Cardiac muscle cell (in vitro differentiated cells and primary cell): ENCODE measurements around the gene GLB1L3. TPM values are rescaled to one million over a fixed set of nuclear protein-coding genes. Genes with fewer than 3 reads are reported as not detected.
A peak's percentile ranks its signal among the peaks of the same experiment; 100 is the strongest.

Experiments
- DNase-seq, 2 donors: peaks; one replicate each; pipeline versions ENCODE4 v3.0.0 to v3.0.0-alpha.2; 2010 to 2017; ENCODE audit warnings: low read depth in 1 of 2, low spot score in 1 of 2
- H3K27ac ChIP-seq: fragments of 200-600 bp; sonication (generic); 2 replicates; pipeline ENCODE4 v1.5.1; 2016
- H3K27me3 ChIP-seq: fragments of 200-600 bp; sonication (generic); 2 replicates; pipeline ENCODE4 v1.6.0; 2016; ENCODE audit warnings: control low read depth
- H3K36me3 ChIP-seq: fragments of 200-600 bp; sonication (generic); 2 replicates; pipeline ENCODE4 v1.5.1; 2016; ENCODE audit warnings: control low read depth
- H3K4me1 ChIP-seq: fragments of 200-600 bp; sonication (generic); 2 replicates; pipeline ENCODE4 v1.8.1; 2017; ENCODE audit warnings: low read depth, mild to moderate bottlenecking, mixed run types
- H3K4me3 ChIP-seq: fragments of 200-600 bp; sonication (generic); 2 replicates; pipeline ENCODE4 v1.5.1; 2016; ENCODE audit warnings: mild to moderate bottlenecking
- H3K9me3 ChIP-seq: fragments of 200-600 bp; sonication (generic); 2 replicates; pipeline ENCODE4 v1.5.1; 2017; ENCODE audit warnings: low read depth, mild to moderate bottlenecking, control low read depth
- polyA plus RNA-seq: library from polyadenylated mRNA; unstranded; fragments of >200 nt; fragmentation: Nextera tagmentation; extraction: Ambion mirVana; gene quantifications from 2 replicates; pipeline ENCODE4 v1.2.1, GENCODE V29; 2016
- total RNA-seq: library from RNA; depleted of rRNA; stranded (reverse); fragments of >200 nt; gene quantifications from 2 replicates; pipeline ENCODE4 v1.2.3, GENCODE V29; 2016
- TF ChIP-seq, protein P1 (sequence below): IDR thresholded peaks from 2 replicates; pipeline ENCODE4 v1.5.1; 2012; ENCODE audit warnings: low read depth, mild to moderate bottlenecking, low read length

Gene GLB1L3
- total and polyA plus RNA-seq, 2 experiments from 2014 or later = not detected

DNA sequence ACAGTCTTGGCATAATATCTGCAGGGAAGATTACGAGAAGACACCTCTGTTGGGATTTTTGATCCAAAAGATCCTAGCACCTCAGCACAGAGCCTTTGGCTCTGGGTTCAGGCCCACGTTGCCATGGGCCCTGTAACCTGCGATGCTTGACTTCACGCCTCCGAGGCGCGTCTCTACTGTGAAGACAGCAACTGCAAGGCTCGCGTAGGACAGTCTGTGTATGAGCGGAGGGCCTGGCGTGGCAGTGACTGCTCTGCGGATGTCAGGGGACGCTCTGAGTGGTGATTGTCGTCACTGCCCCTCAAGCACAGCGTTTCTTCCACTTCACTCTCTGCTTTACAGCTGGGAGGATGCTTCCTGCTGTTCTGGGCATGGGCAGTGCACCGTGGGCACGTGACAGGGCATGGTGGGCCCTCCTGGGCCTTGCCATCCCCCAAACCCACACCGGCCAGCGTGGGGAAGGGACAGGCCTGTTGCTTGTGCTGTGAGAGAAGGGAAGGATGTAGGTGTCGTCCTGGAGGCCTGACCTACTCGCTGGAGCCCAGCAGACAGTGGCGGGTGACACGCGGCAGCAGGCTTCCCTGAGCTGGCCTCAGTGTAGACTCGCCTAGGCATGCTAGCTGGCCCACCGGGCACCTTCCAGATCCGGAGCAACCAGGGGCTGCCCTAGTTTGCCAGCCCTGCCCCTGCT is 82.1 kb downstream of the GLB1L3 start:
- Histone ChIP-seq H3K36me3 (no peaks in the 10 kb centered on the region), H3K4me1 (no peaks in the 10 kb centered on the region), H3K27ac (no peak overlapping the region), H3K27me3 (no peaks in the 10 kb centered on the region), H3K9me3 (no peaks in the 10 kb centered on the region), H3K4me3 (no peak overlapping the region)
- DNase-seq = no peak
- TF ChIP-seq, protein P1, sequence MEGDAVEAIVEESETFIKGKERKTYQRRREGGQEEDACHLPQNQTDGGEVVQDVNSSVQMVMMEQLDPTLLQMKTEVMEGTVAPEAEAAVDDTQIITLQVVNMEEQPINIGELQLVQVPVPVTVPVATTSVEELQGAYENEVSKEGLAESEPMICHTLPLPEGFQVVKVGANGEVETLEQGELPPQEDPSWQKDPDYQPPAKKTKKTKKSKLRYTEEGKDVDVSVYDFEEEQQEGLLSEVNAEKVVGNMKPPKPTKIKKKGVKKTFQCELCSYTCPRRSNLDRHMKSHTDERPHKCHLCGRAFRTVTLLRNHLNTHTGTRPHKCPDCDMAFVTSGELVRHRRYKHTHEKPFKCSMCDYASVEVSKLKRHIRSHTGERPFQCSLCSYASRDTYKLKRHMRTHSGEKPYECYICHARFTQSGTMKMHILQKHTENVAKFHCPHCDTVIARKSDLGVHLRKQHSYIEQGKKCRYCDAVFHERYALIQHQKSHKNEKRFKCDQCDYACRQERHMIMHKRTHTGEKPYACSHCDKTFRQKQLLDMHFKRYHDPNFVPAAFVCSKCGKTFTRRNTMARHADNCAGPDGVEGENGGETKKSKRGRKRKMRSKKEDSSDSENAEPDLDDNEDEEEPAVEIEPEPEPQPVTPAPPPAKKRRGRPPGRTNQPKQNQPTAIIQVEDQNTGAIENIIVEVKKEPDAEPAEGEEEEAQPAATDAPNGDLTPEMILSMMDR = no peak

DNA sequence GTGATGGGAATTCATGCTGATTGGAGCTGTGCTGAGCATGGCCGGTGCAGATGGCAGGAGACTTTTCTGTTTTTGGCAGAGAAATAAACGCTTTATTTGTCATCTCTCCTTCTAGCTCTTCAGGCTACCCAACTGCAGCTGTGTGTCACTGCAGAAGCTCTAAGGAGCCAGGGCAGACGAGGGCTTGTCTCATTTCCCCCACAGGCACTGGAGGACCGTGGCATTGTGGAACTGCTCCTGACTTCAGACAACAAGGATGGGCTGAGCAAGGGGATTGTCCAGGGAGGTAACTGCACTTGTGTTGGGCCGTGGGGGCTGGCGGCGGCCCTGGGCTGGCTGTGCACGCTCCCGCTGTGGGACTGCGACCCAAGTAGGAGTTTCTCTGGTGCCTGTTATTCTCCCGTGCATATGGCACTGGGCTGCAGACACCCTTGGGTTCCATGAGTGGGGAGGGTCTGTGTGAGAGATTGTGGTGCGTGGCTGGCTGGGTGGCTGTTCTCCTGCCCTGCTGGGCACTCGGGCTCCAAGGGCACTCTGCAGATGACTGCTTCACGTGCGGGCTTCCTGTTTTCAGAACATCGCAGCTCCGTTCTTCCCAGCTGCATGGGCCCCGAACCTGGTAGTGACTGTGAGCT is 82.8 kb downstream of the GLB1L3 start:
- Histone ChIP-seq H3K4me3 (no peak overlapping the region), H3K36me3 (no peaks in the 10 kb centered on the region), H3K9me3 (no peaks in the 10 kb centered on the region), H3K27ac (no peak overlapping the region), H3K27me3 (no peaks in the 10 kb centered on the region), H3K4me1 (no peaks in the 10 kb centered on the region)
- TF ChIP-seq, protein P1 = no peak
- DNase-seq = no peak

DNA sequence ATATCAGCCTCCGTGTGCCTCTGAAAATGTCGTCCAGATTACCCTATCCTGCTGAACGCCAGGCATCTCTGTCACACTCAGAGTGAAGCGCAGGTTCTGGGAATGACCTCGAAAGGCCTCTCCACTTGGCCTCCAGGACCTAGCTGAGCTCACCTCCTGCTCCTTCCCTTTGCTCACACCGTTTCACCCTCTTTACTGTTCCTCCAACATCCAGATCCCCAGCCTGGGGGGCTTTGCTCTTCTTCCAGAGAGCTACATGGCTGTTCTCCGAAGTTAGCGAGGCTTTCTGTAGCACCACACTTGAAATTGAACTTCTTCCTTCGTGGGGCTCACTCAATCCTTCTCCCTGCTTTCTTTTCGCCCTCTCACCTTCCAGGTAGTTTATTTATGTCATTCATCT is 83.5 kb downstream of the GLB1L3 start:
- DNase-seq = no peak
- H3K4me3 ChIP-seq = no peak overlapping the region
- no peaks in the 10 kb centered on the region for H3K4me1 ChIP-seq
- TF ChIP-seq, protein P1 = no peak
- no peak overlapping the region for H3K27ac ChIP-seq
- H3K36me3 ChIP-seq = no peaks in the 10 kb centered on the region
- no peaks in the 10 kb centered on the region for H3K9me3 ChIP-seq
- H3K27me3 ChIP-seq = no peaks in the 10 kb centered on the region

DNA sequence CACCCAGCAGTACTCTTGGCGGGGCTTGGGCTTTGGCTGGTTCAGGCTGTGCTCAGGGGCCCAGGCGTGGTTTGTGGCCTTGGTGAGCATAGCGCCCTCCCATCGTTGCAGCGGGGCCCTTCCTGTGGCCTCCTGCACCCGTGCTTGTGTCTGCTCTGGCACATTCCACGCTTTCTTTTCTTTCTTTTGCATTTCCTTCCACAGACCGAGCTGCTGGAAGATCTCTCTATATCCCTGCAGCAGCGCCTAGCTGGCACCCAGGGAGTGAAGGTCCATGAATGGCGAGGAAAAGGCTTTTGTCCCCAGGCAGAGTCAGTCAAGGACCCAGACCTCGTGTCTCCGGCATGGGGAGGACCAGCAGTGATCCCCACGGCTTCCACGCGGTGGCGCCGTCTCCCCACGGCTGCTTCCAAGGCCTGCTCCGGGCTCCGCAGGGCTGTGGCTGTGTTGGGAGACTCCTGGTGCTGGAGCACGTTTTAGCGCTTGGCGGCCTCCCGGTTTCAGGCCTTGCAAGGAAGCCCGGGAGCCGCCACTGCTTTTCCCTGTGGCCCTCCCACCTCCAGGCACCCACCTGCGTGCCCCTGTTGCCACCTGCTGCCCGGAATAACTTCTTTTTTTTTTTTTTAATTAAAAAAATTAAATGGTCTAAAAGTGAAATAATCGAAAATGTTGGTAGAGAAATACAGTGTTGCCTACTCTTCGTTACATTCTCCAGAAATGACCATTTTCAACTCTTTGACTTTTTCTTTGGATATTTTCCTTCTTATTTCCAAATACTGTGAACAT is 84.1 kb downstream of the GLB1L3 start:
- Histone ChIP-seq H3K27me3 (no peaks in the 10 kb centered on the region), H3K4me1 (no peaks in the 10 kb centered on the region), H3K9me3 (no peaks in the 10 kb centered on the region), H3K4me3 (no peak overlapping the region), H3K36me3 (no peaks in the 10 kb centered on the region), H3K27ac (no peak overlapping the region)
- DNase-seq = peak; percentile 78 to 88
- TF ChIP-seq, protein P1 = peak; percentile 86

DNA sequence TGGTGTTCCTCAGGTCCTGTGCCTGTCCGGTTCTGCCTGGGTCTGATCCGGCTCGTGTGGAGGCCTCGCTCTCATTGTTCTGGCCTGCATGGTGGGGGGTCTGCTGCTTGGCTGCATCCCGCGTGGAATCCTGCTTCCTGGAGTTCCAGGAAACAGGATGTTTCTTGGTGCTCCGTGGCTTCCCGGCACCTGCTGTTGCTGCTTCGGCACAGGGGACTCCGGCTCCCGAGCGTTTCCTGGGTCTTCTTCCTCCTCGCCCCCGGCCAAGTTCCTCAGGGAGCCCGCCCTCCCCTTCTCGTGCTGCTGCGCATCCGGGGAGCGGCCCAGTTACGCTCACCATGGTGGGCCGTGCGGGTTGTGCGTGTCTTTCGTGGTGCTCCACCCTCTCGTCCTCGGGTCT is 85.5 kb downstream of the GLB1L3 start:
- no peaks in the 10 kb centered on the region for H3K27me3 ChIP-seq
- TF ChIP-seq, protein P1 = no peak
- H3K27ac ChIP-seq = no peak overlapping the region
- H3K9me3 ChIP-seq = no peaks in the 10 kb centered on the region
- no peak for DNase-seq
- no peaks in the 10 kb centered on the region for H3K4me1 ChIP-seq
- H3K4me3 ChIP-seq = no peak overlapping the region
- no peaks in the 10 kb centered on the region for H3K36me3 ChIP-seq
